GM18858 (cell line): ENCODE results near the gene TAF10.

Source experiments
- ATAC-seq: cut with Tn5 transposase; IDR thresholded peaks from one replicate; pipeline ENCODE4 v1.9.1; 2021; ENCODE audit not compliant: unreplicated experiment

Gene TAF10

DNA sequence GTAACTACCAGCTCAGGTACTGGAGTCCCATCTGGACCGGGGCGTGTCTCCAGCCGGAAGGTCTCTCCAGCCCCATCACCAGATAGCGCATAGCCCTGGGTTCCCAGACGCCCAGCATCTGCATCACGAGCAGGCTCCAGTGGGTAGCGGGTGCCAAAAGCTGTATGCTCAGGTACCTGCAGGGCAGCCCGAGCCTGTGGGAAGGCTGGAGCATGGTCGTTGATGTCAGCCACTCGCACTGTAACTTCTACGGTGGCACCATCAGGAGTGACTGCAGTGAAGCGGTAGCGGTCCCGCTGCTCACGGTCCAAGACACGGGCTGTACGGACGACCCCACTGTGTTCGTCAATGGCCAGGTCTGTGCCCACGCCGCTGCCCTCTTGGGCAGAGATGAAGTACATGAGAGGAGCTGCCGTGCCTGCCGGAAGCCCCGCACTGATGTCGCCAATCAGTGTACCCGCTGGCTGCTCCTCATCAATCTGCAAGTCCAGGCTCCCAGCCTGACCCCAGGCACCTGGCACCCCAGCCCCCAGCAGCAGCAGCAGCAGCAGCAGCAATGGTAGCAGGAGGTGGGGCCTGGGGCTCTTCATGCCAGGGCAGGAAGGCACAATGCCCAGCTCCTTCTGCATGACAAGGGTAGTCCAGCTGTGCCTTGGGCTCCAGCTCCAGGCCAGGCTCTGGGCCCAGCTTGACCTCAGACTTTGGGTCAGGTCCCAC lies 29.1 kb upstream of the TAF10 start:
- ATAC-seq = no peak

DNA sequence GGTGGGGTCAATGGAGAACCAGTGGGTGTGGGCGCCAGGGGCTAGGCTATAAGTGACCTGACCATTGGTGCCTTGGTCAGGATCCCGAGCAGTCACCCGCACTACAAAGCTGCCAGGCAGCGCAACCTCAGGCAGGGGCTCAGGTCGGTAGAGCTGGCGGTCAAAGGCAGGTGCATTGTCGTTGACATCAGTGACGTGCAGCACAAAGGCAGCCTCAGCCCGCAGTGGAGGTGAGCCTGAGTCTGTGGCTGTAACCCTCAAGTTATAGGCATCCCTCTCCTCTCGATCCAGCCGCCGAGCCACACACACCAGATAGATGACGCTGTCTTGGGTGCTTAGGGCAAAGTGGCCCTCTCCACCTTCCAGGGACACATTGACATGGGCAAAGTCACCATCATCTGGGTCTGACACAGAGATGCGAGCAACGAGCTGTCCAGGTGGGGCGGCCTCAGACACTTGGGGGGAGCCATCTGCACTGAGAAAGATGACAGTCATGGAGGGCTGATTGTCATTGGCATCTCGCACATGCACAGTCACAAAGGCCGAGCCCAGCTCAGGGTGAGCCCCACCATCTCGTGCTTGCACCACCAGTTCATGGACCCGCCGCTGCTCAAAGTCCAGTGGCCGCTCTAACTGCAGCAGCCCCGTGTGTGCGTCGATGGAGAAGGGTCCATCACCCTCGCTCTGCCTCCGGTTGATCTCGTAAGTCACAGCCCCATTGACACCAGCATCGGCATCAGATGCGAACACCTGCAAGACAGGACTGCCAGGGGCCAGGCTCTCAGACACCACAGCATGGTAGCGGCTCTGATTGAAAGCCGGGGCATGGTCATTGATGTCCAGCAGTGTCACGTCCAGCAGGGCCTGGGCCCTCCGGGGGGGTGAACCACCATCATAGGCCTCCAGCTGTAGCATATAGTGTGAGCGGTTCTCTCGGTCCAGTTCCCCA lies 28.3 kb upstream of the TAF10 start:
- no peak for ATAC-seq

DNA sequence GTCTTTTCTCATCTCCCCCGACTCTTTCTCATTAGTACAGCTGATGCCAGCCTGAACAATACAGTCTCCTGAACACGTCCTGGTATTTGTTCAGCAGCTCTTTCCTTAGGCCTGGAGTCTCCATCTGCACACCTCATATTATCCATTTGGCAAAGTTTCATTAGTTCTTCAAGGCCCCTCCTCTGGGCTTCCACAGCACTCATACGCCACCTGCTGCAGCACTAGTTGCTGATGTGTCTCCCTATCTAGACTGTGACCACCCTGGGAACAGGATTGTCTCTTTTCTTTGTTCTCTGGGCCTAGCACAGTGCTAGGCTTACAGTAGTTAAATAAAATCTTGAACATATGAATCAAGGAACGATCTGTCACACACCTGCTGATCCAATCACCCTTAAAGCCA lies 26.4 kb upstream of the TAF10 start:
- no peak for ATAC-seq

DNA sequence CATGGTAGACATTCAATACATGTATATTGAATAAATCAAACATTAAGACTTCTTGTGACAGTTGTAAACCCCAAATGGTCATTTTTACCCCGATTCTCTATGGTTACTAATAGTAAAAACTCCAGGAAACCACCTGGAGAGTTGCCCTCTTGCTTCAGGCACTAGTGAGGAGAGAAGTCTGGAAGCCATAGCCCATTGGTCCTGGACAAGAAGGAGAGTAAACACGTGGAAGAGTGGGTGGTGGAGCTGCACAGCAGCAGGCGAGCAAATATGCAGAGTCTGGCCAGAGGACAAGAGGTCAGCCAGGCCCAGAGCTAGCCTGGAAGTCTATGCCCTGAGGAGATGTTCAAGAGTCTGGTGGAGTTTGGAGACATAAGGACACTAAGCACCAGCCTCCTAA lies 25.9 kb upstream of the TAF10 start:
- ATAC-seq = no peak

DNA sequence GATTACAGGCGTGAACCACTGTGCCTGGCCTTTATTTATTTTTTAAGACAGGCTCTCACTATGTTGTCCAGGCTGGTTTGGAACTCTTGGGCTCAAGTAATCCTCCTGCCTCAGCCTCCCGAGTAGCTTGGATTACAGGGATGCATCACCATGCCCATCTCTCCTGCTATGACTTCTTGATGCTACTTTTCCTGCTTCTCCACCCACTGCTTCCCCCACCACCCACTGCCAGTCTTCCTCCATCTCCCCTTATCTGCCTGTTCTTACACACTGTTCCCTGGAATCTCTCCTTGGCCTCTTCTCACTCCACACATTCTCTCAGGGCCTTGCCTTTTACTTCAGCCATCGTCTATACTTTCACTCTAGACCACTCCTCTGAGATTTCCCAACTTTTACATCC lies 24.5 kb upstream of the TAF10 start:
- no peak for ATAC-seq

DNA sequence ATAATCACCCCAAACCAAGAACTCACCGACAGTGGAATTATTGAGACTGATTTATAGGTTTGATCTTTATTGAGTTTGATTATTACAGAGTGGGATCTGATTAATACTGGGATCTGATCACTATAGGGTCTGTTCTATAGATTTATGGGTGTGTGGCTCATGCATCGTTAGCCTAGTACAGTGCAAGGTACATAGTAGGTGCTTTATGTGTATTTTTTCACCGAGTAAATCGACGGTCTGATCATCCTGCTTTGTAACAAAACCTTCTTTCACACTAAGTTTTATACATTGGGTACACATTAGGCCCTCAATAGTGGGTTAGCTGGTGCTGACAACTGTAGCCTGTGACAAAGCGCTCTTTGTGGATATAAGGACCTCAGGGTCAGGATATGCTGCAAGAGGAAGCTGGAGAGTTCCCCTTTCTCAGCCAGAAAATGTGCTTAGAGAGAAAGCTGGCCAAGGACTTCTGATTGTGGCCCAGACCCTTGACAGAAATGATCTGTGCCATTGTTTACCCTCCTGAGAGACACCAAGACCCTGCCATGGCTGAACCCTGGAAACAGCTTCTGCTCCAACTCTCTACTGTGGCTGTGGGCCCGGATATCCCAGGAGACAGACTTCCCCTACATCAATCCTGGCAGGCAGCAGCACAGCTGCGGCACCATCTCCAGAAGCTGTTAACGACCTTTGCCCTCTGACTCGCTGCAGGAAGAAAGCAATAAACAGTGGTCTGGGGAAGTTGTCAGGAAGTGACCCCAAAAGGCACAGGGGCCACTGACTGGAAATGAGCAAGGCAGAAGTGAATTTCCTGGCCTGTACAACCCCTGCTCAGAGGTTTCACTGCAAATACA lies 23.3 kb upstream of the TAF10 start:
- no peak for ATAC-seq

DNA sequence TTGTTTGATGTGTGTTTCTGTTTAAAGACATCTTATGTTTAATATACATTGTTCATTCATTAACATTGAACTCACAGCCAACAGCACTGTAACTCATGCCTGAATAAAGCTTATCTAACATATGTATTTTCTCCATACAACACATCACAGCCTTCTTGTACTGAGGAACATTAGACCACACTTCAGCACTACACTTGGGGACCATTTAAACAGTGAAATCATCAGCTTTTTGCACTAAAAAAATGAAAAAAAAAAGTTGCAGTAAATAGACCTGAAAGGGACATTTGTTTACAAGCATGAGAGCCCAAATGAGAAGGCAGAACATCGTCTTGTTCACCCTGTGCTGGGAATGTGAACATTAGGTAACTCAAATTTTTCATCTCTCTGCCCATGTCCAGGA lies 22.5 kb upstream of the TAF10 start:
- ATAC-seq = no peak

DNA sequence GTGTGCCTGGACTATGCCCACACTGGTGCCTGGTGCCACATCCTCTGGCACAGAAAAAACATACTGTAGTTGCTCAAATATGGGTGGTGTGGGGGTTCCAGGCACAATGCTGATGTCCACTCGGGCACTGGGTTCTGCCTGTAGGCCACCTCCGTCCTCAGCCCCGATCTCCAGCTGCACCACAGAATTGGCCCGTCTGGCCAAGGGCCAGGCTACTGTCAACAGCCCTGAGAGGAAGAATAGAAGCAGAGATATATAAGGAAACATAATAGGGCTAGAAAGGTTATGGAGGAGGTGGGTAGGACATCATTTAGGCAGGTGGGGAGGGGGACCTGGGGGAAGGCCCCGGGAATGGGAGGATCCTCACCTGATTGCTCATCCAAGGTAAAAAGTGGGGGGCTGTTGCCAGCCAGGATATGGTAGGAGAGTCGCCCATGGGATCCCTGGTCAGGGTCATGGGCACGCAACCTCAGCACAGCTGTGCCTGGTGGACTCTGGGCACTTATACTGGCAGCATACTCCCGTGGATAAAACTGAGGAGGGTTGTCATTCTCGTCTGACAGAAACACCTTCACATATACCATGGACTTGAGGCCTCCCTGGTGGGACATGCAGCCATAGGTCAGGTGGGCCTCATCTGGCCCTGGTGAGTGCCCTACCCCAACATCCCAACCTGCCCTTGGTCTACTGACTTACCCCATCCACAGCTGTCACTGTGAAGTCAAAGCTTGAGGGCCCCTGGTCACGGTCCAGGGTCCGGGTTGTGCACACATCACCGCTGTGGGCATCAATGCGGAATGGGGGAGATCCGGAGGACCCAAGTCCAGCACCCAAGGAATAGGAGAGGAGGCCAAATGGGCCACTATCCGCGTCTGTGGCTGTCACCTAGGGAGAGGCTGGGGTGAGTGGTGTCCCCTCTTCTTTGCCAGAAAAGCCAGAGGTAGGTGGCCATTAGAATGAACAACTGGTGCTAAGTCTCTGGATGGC lies 21.7 kb upstream of the TAF10 start:
- no peak for ATAC-seq

DNA sequence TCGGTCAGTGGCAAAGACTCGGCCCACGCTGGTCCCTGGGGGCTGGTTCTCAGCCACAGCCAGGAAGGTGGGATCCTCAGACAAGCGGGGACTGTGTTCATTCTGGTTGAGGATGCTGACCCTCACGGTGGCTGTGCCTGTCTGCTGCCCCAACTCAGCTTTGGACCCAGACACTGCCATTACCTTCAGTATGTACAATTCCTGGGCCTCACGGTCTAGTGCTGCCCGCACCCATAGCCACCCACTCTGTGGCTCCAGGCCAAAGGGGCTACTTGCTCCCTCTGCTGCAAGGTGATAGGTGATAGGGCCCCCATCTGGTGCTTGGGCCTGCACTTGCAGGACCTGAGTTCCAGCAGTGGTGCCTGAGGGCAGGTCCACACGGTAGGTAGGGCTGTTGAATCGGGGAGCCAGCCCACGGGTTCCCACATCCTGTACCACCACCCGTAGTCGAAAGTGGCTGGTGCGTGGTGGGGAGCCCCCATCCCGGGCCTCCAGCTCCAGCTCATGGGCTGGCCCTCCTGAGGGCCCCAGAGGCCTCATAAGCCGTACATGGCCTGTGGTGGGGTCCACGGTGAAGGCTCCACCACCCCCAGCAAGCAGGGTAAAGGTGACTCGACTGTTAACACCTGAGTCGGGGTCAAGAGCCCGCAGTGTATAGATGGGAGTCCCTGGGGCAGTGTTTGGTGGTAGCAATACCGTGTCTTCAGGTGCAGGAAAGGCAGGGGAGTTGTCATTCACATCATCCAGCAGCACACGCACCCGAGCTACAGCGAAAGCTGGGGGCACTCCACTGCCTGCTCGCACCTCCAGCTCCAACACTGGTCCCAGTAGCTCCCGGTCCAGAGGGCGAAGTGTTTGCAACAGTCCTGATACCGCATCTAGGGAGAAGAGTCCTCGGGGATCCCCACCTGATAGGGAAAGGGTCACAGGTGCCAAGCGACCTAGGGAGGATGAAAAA lies 20.4 kb upstream of the TAF10 start:
- ATAC-seq = no peak

DNA sequence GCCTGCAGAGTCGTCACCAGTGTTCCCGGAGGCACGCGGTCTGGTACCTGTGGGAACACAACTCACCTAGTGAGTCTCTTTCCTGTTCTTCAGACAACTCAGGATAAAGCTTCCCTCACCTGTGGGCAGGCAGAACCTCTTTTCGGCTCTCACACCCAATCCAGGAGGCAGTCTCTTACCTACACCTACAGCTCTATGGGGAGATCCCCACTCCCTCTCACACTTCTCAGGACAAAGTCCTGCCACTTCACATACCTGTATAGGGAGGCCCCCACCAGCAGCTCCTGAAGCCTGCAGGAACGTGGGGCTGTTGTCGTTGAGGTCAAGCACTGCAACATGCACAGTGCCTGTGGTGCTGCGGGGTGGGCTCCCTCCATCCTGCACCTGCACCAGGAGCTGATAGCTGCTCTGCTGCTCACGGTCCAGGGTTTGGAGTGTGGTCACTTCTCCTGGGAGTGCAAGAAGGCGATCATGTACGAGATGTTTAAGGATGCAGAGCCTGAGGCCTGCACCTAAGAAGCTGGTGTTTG lies 19.4 kb upstream of the TAF10 start:
- ATAC-seq = no peak

DNA sequence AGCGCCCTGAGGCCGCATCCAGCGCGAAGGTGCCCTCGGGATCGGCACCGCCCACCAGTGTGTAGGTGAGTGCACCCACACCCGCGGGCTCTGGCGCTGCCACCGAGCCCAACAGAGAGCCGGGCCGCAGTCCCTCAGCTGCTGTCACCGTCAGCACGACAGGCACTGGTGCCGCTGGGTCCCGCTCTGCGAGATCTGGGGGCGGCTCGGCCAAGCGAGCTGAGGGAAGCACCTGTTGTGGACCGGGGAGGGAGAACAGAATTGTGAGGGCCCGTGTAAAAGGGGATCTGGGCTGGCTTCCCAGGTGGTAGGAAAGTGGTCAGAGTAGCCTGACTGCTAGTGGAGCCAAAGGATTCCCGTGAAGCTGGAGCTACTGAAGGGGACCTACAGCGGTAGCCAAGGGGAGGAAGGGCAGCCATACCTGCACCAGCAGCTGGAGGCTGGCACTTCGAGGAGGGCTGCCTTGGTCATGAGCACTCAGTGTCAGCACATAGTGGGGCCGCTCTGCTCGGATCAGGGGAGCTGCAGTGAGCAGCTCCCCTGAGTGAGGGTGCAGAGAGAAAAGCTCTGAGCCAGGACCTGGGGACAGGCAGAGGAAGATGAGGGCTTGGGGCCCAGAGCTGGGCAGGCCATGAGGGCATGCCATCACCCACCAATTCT lies 18.7 kb upstream of the TAF10 start:
- no peak for ATAC-seq

DNA sequence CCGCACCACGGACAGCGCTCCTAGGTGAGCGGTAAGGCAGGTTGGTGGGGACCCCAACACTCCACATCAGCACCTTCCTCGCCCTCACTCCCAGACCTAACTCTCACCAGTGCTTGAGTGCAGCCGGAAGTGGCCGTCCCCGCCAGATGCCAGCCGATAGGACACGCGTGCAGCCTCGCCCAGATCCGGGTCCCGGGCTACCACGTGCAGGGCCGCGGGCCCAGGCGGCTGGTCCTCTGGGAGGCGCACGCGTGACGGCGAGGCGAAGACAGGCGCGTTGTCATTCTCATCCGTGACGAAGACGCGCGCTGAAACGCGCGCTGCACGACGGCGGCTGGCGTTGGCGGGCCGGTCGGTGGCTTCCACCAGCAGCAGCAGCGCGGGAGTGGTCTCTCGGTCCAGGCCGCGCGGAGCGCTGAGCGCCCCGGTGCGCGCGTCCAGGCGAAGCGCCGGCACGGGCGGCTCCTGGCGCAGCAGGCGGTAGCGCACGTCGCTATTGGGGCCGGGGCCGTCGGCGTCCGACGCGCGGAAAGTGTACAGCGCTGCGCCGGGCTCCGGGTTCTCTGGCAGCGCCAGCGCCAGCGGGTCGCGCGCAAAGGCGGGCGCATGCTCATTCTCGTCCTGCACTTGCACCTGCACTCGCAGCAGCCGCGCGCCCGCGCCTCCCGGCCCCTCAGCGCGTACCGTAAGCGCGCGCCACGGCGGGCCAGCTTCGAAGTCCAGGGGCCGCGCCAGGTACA lies 18.0 kb upstream of the TAF10 start:
- ATAC-seq = no peak

DNA sequence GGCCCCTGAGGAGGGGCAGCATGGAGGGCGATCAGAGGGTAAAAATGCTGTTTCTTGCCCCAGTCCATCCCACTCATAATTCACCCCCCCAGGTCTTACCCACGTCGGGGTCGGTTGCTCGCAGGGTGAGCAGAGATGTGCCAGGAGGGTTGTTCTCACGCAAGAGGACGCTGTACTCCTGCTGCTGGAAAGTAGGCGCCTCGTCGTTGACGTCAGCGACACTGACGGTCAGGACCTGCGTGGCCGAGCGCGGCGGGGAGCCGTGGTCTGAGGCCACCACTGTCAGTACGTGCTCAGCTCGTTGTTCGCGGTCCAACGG lies 17.5 kb upstream of the TAF10 start:
- no peak for ATAC-seq

DNA sequence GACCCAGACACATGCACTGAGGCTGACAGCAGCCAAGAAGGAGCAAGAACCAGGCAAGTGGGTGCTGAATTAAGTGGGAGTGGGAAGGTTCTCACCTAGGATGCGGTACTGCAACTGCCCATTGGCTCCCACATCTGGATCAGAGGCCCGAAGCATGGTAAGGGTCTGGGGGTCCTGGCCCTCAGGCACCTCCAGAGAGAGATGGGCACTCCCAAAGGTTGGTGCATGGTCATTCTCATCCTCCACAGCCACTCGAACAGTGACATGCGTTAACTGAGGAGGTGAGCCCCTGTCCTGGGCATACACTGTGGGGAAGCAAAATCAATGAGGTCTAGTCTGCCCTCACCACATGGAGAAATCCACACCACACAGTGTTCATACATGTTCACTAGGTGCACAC lies 16.5 kb upstream of the TAF10 start:
- no peak for ATAC-seq

DNA sequence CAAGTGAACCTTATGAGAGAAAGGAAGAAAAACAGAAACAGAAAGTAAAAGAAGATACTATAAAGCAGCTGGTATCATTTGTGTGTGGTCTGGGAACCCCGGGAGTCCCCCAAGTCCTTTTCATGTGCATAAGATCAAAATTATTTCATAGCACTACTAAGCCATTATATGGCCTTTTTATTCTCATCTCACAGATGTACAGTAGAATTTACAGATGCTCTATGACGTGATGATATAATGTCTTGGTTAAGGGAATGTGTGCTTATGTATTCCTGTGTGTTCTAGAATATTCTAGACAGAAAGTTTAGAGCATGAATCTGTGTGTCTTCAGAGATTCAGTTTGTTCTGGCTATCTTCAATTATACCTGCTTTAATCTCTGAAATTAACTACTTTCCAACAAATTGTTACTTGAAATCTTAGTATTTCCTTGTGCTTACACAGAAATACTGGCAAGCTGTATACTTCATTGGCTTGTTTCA lies 15.8 kb upstream of the TAF10 start:
- peak; percentile 89 for ATAC-seq

DNA sequence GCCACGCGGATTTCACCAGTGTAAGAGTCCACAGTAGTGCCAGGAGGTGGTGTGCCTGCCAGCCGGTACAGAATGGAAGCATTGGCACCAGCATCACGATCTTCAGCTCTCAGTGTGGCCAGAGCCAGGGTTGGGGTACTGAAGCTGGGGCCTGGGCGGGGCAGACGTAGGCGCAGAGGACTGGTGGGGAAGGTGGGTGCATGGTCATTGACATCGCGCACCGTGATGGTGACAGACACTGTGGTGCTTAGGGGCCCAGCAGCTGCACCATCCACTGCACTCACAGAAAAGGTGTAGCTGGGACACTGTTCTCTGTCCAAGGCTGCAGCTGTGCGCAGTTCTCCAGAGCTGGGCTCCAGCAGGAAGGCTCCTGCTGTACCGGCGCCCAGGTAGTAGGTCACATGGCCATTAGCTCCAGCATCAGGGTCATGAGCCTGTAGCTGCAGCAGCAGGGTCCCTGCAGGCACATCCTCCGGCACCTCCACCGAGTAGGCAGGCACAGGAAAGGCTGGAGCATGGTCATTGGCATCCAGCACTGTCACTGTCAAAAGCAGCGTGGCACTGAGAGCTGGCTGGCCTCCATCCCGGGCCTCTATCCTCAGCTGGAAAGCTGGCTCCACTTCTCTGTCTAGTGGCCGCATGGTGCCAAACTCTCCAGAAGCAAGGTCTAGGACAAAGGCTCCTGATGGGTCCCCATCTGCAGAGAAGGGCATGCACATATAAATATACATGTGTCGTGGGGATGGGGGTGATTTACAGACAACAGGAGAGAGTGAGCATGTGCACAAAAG lies 15.2 kb upstream of the TAF10 start:
- no peak for ATAC-seq
